Measurements from ENCODE around the gene PFDN1.

GRCh38 chr5:140220032-140220697 is 82.7 kb downstream of the PFDN1 start:
- TF ChIP-seq CTCF (IDR thresholded peaks at IDR 0.05; ENCODE audit: low read depth, low read length, poor library complexity, severe bottlenecking) (no peak), EZH2phosphoT487 (IDR thresholded peaks at IDR 0.05; ENCODE audit: borderline replicate concordance, low read length) (no peak)
